ENCODE results near the gene SRC. TPM values are rescaled to one million over a fixed set of nuclear protein-coding genes. Genes with fewer than 3 reads are reported as not detected.

SRC gene
- total RNA-seq, 1 donor from 2014 or later = 15.4 TPM

GRCh38 chr20:37313546-37314091 lies 32.3 kb upstream of the SRC start:
- Histone ChIP-seq H3K36me3 (no peaks in the 10 kb centered on the region), H3K4me1 (peaks cover 38% of the 10 kb centered on the region), H3K9ac (no peak overlapping the region), H3K27me3 (no peaks in the 10 kb centered on the region), H3F3A (ENCODE audit: low read depth) (peaks cover 10% of the 10 kb centered on the region), H3K4me2 (no peak overlapping the region), H3K4me3 (no peak overlapping the region), H4K20me1 (ENCODE audit: low read depth) (peaks cover 12% of the 10 kb centered on the region), H3K27ac (no peak overlapping the region), H3K9me3 (ENCODE audit: low read depth) (no peaks in the 10 kb centered on the region), H2AFZ (replicated peaks) (no peak overlapping the region), H3K79me2 (ENCODE audit: low read depth) (peaks cover 30% of the 10 kb centered on the region)
- Mint-ChIP-seq H3K4me1 (peaks cover 52% of the 10 kb centered on the region), H3K27ac (peak overlapping the region; percentile 29), H3K4me3 (no peak overlapping the region), H3K9me3 (no peaks in the 10 kb centered on the region), H3K36me3 (peaks cover 30% of the 10 kb centered on the region), H3K27me3 (ENCODE audit: insufficient read depth, low read depth) (peaks cover 12% of the 10 kb centered on the region)
- DNase-seq (ENCODE audit: low spot score) = no peak
- no peak for TF ChIP-seq EZH2phosphoT487 (IDR thresholded peaks at IDR 0.05)
- TF ChIP-seq EZH2 (IDR thresholded peaks at IDR 0.05) = no peak

DNA sequence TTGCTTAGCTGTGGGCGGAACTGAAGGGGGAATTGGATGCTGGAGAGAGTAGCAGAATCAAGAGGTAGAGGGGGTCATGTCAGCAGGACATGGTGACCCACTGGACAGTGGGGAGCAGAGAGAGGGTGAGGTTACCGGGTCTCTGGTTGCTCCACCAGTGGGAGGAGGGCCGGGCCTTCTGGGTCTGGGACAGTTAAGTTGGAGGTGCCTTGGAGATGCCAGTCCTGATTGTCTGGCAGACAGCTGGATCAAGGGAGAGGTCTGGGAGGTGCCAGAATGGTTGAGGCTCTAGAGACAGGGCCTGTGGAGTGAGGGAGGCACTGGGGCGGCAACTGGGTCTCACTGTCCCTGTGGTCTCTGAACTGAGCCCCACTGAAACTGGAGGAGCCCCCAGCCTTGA lies 31.8 kb upstream of the SRC start:
- Histone ChIP-seq H3K79me2 (ENCODE audit: low read depth) (peaks cover 30% of the 10 kb centered on the region), H3K4me3 (no peak overlapping the region), H3F3A (ENCODE audit: low read depth) (peaks cover 14% of the 10 kb centered on the region), H3K9ac (no peak overlapping the region), H3K27ac (no peak overlapping the region), H3K36me3 (no peaks in the 10 kb centered on the region), H3K9me3 (ENCODE audit: low read depth) (no peaks in the 10 kb centered on the region), H3K27me3 (no peaks in the 10 kb centered on the region), H4K20me1 (ENCODE audit: low read depth) (peaks cover 12% of the 10 kb centered on the region), H2AFZ (replicated peaks) (no peak overlapping the region), H3K4me2 (no peak overlapping the region), H3K4me1 (peaks cover 43% of the 10 kb centered on the region)
- Mint-ChIP-seq H3K27me3 (ENCODE audit: insufficient read depth, low read depth) (peaks cover 12% of the 10 kb centered on the region), H3K36me3 (peaks cover 28% of the 10 kb centered on the region), H3K4me3 (no peak overlapping the region), H3K4me1 (peaks cover 54% of the 10 kb centered on the region), H3K27ac (peak overlapping the region; percentile 1), H3K9me3 (no peaks in the 10 kb centered on the region)
- no peak for DNase-seq (ENCODE audit: low spot score)
- no peak for TF ChIP-seq EZH2phosphoT487 (IDR thresholded peaks at IDR 0.05)
- TF ChIP-seq CTCF (IDR thresholded peaks at IDR 0.05) = no peak
- no peak for TF ChIP-seq EZH2 (IDR thresholded peaks at IDR 0.05)

GRCh38 chr20:37314617-37315016 lies 31.3 kb upstream of the SRC start:
- peaks cover 12% of the 10 kb centered on the region for H4K20me1 ChIP-seq (ENCODE audit: low read depth)
- H3K4me1 ChIP-seq = peaks cover 47% of the 10 kb centered on the region
- DNase-seq (ENCODE audit: low spot score) = no peak
- no peak overlapping the region for H3K4me3 ChIP-seq
- no peak overlapping the region for H3K9ac ChIP-seq
- H3K27ac Mint-ChIP-seq = peak overlapping the region; percentile 1
- no peak overlapping the region for H2AFZ ChIP-seq (replicated peaks)
- H3K4me2 ChIP-seq = no peak overlapping the region
- H3K27ac ChIP-seq = no peak overlapping the region
- peaks cover 28% of the 10 kb centered on the region for H3K36me3 Mint-ChIP-seq
- peaks cover 59% of the 10 kb centered on the region for H3K4me1 Mint-ChIP-seq
- H3K27me3 ChIP-seq = no peaks in the 10 kb centered on the region
- H3F3A ChIP-seq (ENCODE audit: low read depth) = peaks cover 18% of the 10 kb centered on the region
- H3K9me3 ChIP-seq (ENCODE audit: low read depth) = no peaks in the 10 kb centered on the region
- no peaks in the 10 kb centered on the region for H3K36me3 ChIP-seq
- no peaks in the 10 kb centered on the region for H3K9me3 Mint-ChIP-seq
- no peak for TF ChIP-seq EZH2 (IDR thresholded peaks at IDR 0.05)
- TF ChIP-seq EZH2phosphoT487 (IDR thresholded peaks at IDR 0.05) = no peak
- TF ChIP-seq CTCF (IDR thresholded peaks at IDR 0.05) = no peak
- no peak overlapping the region for H3K4me3 Mint-ChIP-seq
- H3K79me2 ChIP-seq (ENCODE audit: low read depth) = peaks cover 30% of the 10 kb centered on the region
- H3K27me3 Mint-ChIP-seq (ENCODE audit: insufficient read depth, low read depth) = peaks cover 12% of the 10 kb centered on the region

GRCh38 chr20:37315021-37315451 lies 30.9 kb upstream of the SRC start:
- Mint-ChIP-seq H3K36me3 (peaks cover 25% of the 10 kb centered on the region), H3K4me1 (peaks cover 58% of the 10 kb centered on the region), H3K27ac (peak overlapping the region; percentile 36), H3K27me3 (ENCODE audit: insufficient read depth, low read depth) (peaks cover 12% of the 10 kb centered on the region), H3K9me3 (no peaks in the 10 kb centered on the region), H3K4me3 (no peak overlapping the region)
- Histone ChIP-seq H3K27me3 (no peaks in the 10 kb centered on the region), H3K9ac (no peak overlapping the region), H3K79me2 (ENCODE audit: low read depth) (peaks cover 30% of the 10 kb centered on the region), H4K20me1 (ENCODE audit: low read depth) (peaks cover 8% of the 10 kb centered on the region), H3K4me1 (peaks cover 51% of the 10 kb centered on the region), H3K27ac (no peak overlapping the region), H3F3A (ENCODE audit: low read depth) (peaks cover 23% of the 10 kb centered on the region), H3K4me2 (no peak overlapping the region), H3K36me3 (no peaks in the 10 kb centered on the region), H3K4me3 (no peak overlapping the region), H3K9me3 (ENCODE audit: low read depth) (no peaks in the 10 kb centered on the region), H2AFZ (replicated peaks) (no peak overlapping the region)
- TF ChIP-seq CTCF (IDR thresholded peaks at IDR 0.05) (no peak), EZH2phosphoT487 (IDR thresholded peaks at IDR 0.05) (no peak), EZH2 (IDR thresholded peaks at IDR 0.05) (no peak)
- DNase-seq (ENCODE audit: low spot score) = no peak
